GM19372 (cell line): ENCODE data around the gene CARD9.
"Not testable (repeated sequence)": the region's sequence is repeated elsewhere in the genome, so short reads cannot be mapped to it uniquely, and the experiment has no call there.

Experiments
- ATAC-seq: cut with Tn5 transposase; IDR thresholded peaks from one replicate; pipeline ENCODE4 v1.9.1; 2021; ENCODE audit warnings: mild to moderate bottlenecking, low read depth, moderate library complexity; ENCODE audit not compliant: unreplicated experiment

CARD9 gene

DNA sequence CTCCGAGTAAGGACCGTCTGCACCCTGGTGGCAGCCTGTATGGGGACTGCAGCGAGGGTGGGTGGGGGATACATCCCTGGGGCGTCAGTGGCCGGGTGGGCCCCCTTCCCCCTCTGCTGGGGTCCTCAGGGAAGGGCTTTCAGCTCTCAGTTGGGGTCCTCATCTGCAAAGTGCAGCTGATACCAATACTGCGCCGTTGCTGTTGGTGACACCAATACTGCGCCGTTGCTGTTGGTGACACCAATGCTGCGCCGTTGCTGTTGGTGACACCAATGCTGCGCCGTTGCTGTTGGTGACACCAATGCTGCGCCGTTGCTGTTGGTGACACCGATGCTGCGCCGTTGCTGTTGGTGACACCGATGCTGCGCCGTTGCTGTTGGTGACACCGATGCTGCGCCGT is 21.6 kb downstream of the CARD9 start:
- not testable (repeated sequence) for ATAC-seq

GRCh38 chr9:136351252-136351800 is 22.1 kb downstream of the CARD9 start:
- no peak for ATAC-seq

DNA sequence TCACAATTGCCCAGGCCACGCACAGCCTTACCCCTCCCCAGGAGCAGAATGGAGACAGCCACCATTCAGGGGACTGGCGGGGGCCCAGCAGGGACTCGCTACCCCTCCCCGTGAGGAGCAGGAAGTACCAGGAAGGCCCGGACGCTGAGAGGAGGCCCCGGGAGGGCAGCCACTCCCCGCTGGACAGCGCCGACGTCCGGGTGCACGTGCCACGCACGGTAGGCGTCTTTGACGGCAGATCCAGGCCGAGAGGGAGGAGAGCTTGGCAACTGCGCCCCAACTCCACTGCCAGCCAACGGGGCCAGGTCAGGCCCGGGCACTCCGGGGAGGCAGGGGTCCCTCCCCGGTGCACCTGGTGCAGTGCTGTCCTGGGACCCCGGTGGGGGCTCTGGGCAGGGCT is 23.9 kb downstream of the CARD9 start:
- ATAC-seq, result no peak

GRCh38 chr9:136348691-136349090 is 24.8 kb downstream of the CARD9 start:
- ATAC-seq, result no peak

DNA sequence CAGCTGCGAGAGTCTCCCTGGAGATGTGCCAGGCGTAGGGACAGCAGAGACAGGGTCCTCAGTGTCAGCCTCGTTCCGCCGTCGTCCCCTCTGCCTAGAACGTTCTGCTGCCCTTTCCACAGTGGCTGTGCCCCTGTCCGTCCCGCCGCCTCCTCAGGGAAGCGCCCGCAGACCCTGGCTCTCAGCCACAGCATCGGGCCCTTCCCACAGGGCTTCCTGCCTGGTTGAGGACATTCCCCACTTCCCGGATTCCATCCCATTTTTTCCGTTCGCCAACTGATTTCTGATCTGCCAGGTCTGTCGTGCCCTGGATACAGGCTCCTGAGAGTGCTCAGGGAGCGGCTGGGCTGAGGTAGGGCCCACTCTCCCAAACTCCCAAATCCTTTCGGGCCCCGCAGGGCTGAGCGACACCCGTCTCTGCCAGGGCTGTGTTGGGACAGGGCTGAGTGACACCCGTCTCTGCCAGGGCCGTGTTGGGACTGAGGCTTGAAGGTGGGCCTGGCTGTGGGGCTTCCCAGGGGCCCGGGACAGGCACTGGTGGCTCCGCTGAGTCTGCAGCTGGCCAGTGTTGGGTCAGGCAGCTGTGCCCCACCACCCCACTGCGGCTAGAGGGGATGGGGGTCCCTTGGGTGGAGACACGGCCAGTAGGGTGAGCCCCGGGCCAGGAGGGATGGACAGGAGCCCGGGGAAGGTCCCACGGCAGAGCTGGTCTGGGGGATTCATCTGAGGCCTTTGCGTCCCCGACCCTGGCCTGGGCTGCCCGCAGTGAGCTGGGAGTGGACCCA is 25.8 kb downstream of the CARD9 start:
- ATAC-seq, result no peak

DNA sequence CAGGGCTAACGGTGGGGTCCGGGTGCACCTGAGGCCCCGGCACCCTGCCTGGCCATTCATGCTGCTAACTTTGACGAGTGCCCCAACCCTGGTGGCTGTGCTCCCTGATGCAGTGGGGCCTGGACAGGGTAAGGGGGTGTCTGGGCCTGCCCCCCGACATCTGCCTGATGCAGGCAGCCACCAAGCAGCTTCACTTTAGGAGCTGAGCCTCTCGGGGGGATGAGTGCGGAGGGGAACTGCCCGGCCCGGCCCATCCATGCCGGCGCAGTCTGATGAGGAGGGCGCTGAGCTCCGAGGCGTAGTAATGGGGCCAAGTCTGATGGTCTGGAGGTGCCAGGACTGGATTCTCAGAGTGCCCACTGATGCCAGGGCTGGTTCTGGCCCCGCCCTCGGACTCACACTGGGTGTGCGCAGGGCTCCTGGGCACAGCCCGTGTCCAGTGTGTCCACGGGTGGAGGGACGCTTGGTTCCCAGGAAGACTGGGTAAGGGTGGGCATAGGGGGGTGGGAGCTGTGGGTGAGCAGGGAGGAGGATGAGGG is 26.5 kb downstream of the CARD9 start:
- no peak for ATAC-seq

- no peak for ATAC-seq
These were observed 27.4 kb downstream of the CARD9 start for GRCh38 chr9:136346157-136346481.

DNA sequence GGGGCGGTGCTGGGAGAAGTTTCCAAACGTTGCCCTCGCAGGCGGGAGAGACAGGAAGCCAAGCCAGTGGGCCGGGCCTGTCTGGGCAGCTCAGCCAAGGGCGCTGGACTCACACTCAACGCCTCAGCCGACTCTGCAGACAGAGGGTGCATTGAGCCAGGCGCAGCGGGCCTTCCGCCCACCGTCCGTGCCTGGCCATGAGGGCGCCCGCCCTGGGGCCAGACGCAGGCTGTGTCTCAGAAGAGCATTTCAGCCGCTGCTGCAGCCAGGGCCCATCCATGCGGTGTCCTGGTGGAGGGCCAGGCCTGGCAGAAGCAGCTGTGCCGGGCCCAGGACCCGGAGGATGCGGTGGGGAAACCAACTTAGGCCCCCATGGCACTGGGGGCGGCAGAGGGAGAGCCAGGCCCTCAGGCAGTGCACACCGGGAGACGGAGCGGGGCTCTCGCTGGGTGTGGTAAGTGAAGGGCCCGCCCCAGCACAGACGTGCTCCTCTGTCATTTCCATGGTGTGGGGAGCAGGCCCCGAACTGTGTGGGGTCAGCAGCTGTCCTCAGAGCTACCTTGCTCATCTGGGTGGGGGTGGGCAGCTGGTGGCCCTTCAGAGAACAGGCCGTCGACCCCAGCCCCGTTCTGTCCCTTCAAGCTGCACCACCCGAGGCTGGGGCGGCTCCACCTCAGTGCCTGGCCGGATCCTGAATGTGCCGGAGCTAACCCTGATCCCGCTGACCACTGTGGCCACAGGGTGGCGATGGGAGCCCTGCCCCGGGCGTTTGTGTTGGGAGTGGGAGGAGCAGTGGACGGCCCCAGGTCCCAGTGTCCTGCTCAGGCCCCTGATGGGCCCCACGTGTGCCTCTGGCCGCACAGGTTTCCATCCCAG is 27.9 kb downstream of the CARD9 start:
- ATAC-seq, result no peak

GRCh38 chr9:136344544-136345280 is 28.8 kb downstream of the CARD9 start:
- no peak for ATAC-seq

- no peak for ATAC-seq
These were observed 29.6 kb downstream of the CARD9 start for GRCh38 chr9:136343884-136344269.

DNA sequence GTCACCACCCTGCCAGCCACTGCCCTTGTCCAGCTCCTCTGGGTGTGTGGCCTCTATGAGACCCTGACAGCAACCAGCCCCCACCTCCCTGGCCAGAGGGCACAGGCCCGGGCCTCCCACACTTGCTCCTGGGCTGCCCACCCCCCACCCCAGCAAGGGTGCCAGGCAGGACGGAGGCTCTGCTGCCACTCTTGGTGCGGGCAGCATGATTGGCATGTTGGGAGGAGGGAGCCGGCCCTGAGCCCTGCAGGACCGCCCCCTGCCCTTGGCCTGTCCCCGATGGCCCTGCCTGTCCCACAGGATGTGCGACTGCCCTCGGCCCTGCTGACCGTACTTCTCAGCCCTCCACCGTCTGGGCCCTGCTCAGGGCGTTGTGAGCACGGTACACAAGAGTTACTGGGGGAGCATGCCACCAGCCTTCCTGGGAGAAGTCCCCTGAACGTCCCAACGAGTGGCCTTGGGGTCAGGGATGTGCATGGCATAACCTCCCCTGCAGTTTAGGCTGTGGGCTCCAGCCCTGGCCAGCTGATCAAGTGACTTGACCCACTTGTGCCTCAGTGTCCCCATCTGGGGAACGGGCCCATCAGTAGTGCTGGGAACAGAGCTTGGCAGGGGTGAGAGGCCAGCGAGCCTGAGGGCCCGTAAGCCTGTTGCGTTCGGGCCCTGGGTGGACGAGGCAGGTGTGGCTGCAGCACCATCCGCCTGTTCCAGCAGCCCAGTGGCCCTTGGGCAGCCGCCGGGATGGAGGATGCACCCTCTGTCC is 30.2 kb downstream of the CARD9 start:
- ATAC-seq, result no peak

- ATAC-seq, result no peak
These were observed 31.0 kb downstream of the CARD9 start for GRCh38 chr9:136342181-136343120.

DNA sequence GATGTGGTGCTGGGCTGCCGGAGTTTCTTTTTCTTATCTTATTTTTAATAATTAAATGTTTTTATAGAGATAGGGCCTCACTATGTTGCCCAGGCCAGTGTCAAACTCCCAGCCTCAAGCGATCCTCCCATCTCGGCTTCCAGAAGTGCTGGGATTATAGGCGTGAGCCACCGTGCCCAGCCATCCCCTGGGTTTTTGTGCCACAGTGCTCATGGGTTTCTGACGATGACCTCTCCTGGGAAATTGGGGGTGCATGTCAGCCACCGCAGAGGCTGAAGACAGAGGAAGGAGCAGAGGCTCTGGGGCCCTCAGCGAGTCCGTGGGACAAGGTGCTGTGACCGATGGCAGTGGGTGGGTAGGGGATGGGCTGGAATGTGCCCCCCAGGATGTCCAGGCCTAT is 31.7 kb downstream of the CARD9 start:
- no peak for ATAC-seq

DNA sequence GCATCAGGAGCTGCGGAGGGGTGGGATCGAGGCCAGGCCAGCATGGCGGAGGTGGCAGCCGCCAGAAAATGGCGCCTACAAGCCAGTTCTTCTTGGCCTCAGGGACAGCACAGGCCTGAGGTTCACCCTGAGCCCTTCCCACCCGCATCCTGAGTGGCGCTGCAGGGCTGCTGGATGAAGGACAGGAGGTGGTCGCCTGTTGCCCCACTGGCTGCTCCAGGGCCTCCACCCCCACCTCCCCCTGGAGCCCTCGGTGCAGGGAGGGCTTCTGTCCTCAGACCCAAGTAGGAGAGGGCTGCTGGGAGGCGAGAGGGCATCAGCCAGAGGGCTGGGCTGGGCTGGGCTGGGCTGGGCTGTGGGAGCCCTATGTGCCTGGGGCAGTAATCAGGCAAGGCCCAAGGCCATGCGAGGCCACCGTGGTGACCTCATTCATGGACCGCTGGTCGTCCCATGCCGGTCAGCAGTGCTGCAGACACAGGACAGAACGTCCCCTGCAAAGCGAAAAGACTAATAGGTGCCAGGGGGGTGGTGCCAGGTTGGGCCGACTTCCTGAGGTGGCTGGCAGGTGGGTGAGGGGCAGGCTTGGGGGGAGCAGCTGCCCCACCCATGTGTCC is 32.3 kb downstream of the CARD9 start:
- ATAC-seq, result no peak

GRCh38 chr9:136340356-136341041 is 33.0 kb downstream of the CARD9 start:
- no peak for ATAC-seq

DNA sequence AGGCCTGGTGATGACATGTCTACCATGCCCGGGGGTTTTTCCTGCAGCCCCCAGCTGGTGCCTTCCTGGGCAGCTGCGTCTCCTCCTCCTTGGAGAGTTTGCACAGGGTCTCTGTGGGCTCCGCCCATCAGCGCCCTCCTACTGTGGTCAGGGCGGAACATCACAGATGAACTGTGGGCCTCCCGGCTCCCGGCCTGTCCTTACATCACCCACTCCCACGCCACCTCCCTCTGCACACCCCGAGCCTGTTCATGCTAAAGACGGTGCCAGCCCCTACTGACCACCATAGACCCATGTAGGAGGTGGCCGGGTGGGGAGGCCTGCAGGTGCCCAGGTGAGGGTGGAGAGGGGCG is 33.5 kb downstream of the CARD9 start:
- ATAC-seq, result no peak

DNA sequence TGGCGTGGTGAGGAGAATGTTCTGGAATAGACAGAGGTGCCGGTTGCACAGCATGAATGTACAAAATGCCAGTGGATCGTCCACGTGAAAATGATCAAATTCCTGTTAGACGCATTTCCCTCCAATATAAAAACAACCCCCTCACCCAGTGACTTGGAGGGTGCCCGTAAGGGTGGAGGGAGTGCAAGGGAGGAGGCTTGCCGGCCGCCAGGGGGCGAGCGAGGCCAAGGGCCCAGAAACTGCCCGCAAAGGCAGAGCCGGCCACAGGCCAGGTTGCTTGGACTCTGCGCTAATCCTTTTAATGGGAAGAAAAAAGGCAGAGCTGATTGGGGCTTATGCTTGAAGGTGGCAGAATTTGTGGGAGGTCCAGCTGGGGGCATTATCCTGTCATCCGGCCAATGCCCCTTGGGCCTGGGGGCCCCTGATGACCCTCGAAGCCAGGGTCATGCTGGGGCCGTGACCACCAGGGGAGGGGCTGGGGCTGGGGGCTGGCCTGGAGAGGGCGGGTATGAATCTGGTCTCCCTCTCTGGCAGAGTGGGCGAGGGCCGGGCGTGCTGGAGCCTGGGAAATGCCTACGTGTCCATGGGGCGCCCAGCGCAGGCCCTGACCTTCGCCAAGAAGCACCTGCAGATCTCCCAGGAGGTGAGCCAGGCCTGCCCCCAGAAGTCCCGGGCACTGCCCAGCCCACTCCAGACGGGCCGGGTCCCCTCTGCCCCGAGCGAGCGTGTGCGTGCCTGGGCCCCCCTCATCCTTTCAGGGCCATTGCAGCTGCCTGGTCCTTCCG is 34.1 kb downstream of the CARD9 start:
- ATAC-seq, result no peak
